Adrenal gland (tissue), 12 donors: ENCODE measurements around the gene CFAP69. TPM values are rescaled to one million over a fixed set of nuclear protein-coding genes. Genes with fewer than 3 reads are reported as not detected.

Source experiments
- DNase-seq, 7 donors: peaks; one replicate each; pipeline ENCODE4 v3.0.0-alpha.2; 2019 to 2020
- H3K27ac ChIP-seq, 5 donors: fragments of 200-600 bp; sonication (generic) in 4 of 5; 1 replicate in 3 of 5; 2 replicates in 2 of 5; pipeline versions ENCODE4 v1.5.1 to v1.8.0; 2016 to 2020; ENCODE audit warnings: mild to moderate bottlenecking in 1 of 5
- H3K27me3 ChIP-seq: fragments of 200-600 bp; 2 replicates; pipeline ENCODE4 v1.8.0; 2021
- H3K36me3 ChIP-seq, 2 donors: fragments of 200-600 bp; replicated peaks in 1 of 2; 1 replicate in 1 of 2; 2 replicates in 1 of 2; pipeline versions ENCODE4 v1.5.1 to v1.8.0; 2018 to 2022
- H3K4me1 ChIP-seq, 2 donors: fragments of 200-600 bp; replicated peaks in 1 of 2; 1 replicate in 1 of 2; 2 replicates in 1 of 2; pipeline versions ENCODE4 v1.5.1 to v1.8.0; 2018 to 2021
- H3K4me3 ChIP-seq, 4 donors: fragments of 200-600 bp; sonication (generic) in 3 of 4; one replicate each; pipeline ENCODE4 v1.5.1; 2016 to 2018
- H3K9me3 ChIP-seq, 3 donors: fragments of 200-600 bp; sonication (generic) in 1 of 3; replicated peaks in 1 of 3; 1 replicate in 2 of 3; 2 replicates in 1 of 3; pipeline versions ENCODE4 v1.5.1 to v1.8.0; 2016 to 2021
- POLR2A ChIP-seq, 2 donors: fragments of 450-650 bp; IDR thresholded peaks; one replicate each; pipeline ENCODE4 v1.6.1; 2017; ENCODE audit warnings: antibody characterized with exemption in 2 of 2, mild to moderate bottlenecking in 2 of 2, moderate library complexity in 1 of 2
- WGBS, 4 donors: extraction: QIAGEN DNeasy Blood & Tissue Kit in 2 of 4; methylation state at CpG; one replicate each; pipeline versions ENCODE4 v1.1.5 to v1.1.7; 2013 to 2017; 5-methylcytosine and 5-hydroxymethylcytosine counted together
- intact Hi-C, 2 donors: fragments of 100-400 bp; cut with DNase I; formaldehyde crosslinking; loops; one replicate each; pipeline versions ENCODE4 v1.14.1 to v1.15.0; 2022 to 2023
- polyA plus RNA-seq, 3 donors: library from polyadenylated mRNA; stranded (reverse); fragments of 200-250 nt in 2 of 3; fragments of 350-450 nt in 1 of 3; fragmentation: Illumina TruSeq in 1 of 3; extraction: RNeasy Lipid Tissue Mini Kit (QIAGEN cat#74804) in 1 of 3; gene quantifications; one replicate each; pipeline ENCODE4 v1.2.3, GENCODE V29; 2013 to 2014
- total RNA-seq, 9 donors: library from RNA; depleted of rRNA in 4 of 9; stranded (reverse); fragments of >200 nt in 4 of 9; fragments of 120-200 nt in 1 of 9; fragmentation: NEBNext Ultra II Directional in 1 of 9; extraction: Animal tissue kit (Norgen Biotek cat#: 25700) in 1 of 9; gene quantifications; one replicate each; pipeline versions ENCODE4 v1.1.0 to v1.2.4, GENCODE V29; 2013 to 2023
- TF ChIP-seq, protein P1 (sequence below), 6 experiments: fragments of 450-650 bp in 4 of 6; fragments of 200-600 bp in 2 of 6; sonication (generic) in 1 of 6; IDR thresholded peaks; 1 replicate in 5 of 6; 2 replicates in 1 of 6; pipeline versions ENCODE4 v1.5.1 to v1.8.0; 2016 to 2021; ENCODE audit warnings: antibody characterized with exemption in 6 of 6, mild to moderate bottlenecking in 2 of 6, moderate library complexity in 1 of 6
- donor health status: healthy with polysubstance abuse.
- donor health status: Bipolar disorder and iron deficiency.
- donor health status: DM: yes; HTN: yes; CAD: no.
- donor health status: DM: no; HTN: no; CAD: no.
- donor health status: DM: no; HTN: no; CAD: no.
- donor health status: DM: yes; HTN: yes; CAD: no.

The CFAP69 gene
- total and polyA plus RNA-seq, 12 donors: 0.42 to 10.2 (median 4.4) TPM

DNA sequence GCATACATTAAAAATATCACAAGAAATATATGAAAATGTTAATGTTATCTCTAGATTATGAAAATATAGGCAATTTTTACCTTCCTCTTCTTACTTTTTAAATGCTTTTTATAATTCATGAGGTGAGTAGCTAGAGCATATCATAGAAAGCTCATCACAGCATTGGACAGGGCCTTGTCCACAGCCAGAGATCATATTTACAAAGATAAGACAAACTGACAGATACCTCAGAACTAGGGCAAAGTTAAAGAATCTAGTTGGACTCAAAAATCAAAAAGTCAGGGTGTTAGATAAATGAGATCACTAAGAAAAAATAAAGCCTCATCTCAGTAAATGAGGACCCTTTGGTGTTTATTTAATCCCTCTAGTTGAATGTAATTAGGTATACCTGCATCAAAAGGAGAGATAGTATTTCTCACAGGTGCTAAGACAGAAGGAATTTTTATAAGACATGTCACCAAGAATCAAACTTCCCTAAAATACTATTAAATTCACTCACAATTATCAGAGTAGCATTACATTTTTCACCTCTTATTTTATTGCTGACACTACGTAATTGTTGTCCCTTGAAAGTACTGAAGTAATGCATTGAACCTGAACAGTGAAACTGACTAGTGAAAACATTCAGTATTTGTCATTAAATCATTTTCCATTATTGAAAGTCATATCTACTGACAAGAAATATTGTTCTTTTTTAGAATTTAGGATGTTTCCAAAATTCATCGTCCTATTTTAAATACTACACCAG is 25.6 kb downstream of the CFAP69 start:
- no peaks in the 10 kb centered on the region for H3K27me3 ChIP-seq
- H3K4me3 ChIP-seq: no peak overlapping the region
- H3K9me3 ChIP-seq: no peaks in the 10 kb centered on the region
- H3K4me1 ChIP-seq: peaks cover 0 to 19% of the 10 kb centered on the region in 2 donors
- H3K27ac ChIP-seq: no peak overlapping the region
- intact Hi-C loops: no loop called here
- WGBS, 4 donors: 94 to 99% (median 95%) methylated on average over 2 of the region's 2 CpGs
- no peaks in the 10 kb centered on the region for H3K36me3 ChIP-seq
- TF ChIP-seq, protein P1, sequence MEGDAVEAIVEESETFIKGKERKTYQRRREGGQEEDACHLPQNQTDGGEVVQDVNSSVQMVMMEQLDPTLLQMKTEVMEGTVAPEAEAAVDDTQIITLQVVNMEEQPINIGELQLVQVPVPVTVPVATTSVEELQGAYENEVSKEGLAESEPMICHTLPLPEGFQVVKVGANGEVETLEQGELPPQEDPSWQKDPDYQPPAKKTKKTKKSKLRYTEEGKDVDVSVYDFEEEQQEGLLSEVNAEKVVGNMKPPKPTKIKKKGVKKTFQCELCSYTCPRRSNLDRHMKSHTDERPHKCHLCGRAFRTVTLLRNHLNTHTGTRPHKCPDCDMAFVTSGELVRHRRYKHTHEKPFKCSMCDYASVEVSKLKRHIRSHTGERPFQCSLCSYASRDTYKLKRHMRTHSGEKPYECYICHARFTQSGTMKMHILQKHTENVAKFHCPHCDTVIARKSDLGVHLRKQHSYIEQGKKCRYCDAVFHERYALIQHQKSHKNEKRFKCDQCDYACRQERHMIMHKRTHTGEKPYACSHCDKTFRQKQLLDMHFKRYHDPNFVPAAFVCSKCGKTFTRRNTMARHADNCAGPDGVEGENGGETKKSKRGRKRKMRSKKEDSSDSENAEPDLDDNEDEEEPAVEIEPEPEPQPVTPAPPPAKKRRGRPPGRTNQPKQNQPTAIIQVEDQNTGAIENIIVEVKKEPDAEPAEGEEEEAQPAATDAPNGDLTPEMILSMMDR (IDR thresholded peaks at IDR 0.05): no peak
- TF ChIP-seq POLR2A (IDR thresholded peaks at IDR 0.05): no peak
- no peak for DNase-seq

DNA sequence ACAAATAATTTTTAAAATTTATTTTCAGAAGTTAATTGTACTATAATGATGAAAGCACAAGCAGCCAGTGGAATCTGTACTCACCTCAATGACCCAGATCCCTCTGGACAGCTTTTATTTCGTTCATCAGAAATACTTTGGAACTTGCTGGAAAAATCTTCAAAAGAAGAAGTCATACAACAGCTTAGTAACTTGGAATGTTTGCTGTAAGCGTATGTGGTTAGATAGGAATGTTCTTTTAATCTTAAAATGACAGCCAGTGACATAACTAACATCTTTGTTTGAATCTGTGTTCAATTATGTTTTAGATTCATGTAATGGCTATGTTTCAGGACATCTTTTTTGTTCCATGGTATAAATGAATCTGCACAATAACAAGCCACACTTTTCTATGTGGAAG is 26.8 kb downstream of the CFAP69 start:
- peaks cover 0 to 11% of the 10 kb centered on the region in 2 donors for H3K4me1 ChIP-seq
- TF ChIP-seq, protein P1 (IDR thresholded peaks at IDR 0.05): no peak
- no peak for TF ChIP-seq POLR2A (IDR thresholded peaks at IDR 0.05)
- 78 to 81% (median 79%) methylated on average over 2 of the region's 2 CpGs for WGBS, 4 donors
- no peaks in the 10 kb centered on the region for H3K27me3 ChIP-seq
- H3K4me3 ChIP-seq: no peak overlapping the region
- intact Hi-C loops: no loop called here
- no peak for DNase-seq
- H3K9me3 ChIP-seq: no peaks in the 10 kb centered on the region
- H3K27ac ChIP-seq: no peak overlapping the region
- H3K36me3 ChIP-seq: no peaks in the 10 kb centered on the region

DNA sequence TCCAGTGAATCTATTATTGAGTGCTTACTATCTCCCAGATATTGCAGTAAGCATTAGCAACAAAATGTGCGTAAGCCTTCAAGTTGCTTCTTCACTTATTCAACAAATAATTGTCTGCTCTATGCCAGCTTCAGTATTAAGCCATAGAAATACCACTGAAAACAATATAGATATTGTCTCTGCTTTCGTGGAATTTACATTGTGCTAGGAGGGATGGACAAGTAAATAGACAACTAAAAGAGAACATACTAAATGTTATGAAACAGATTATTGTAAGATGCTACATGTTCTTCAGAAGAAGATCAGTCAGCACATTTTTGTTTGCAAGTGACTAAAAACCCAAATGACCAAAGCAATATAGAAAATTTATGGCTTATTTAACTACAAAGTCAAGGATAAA is 27.3 kb downstream of the CFAP69 start:
- 91 to 96% (median 94%) methylated on average over 2 of the region's 2 CpGs for WGBS, 4 donors
- no peaks in the 10 kb centered on the region for H3K9me3 ChIP-seq
- no peaks in the 10 kb centered on the region for H3K27me3 ChIP-seq
- no peaks in the 10 kb centered on the region for H3K36me3 ChIP-seq
- H3K27ac ChIP-seq: no peak overlapping the region
- no peak overlapping the region for H3K4me3 ChIP-seq
- intact Hi-C loops: no loop called here
- H3K4me1 ChIP-seq: peaks cover 0 to 7% of the 10 kb centered on the region in 2 donors
- no peak for DNase-seq
- TF ChIP-seq, protein P1 (IDR thresholded peaks at IDR 0.05): no peak
- no peak for TF ChIP-seq POLR2A (IDR thresholded peaks at IDR 0.05)

DNA sequence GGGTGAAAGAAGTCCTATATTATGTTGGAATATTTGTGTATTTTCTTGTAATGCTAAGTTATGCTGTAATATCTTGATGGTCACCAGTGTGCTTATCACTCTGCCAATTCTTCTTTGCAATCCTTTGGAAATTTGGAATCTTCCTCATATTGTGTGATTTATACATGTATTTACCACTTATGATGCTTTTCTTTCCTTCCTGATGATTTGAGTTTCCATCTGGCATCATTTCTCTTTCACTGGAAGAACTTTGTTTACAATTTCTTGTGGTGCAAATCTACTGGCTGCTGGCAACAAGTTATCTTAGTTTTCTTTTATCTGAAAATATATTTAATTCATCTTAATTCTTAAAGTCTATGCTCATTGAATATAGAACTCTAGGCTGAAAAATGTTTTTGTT is 29.2 kb downstream of the CFAP69 start:
- DNase-seq: no peak
- intact Hi-C loops: no loop called here
- Histone ChIP-seq H3K36me3 (no peaks in the 10 kb centered on the region), H3K9me3 (no peaks in the 10 kb centered on the region), H3K4me1 (no peaks in the 10 kb centered on the region), H3K27ac (no peak overlapping the region), H3K4me3 (no peak overlapping the region), H3K27me3 (no peaks in the 10 kb centered on the region)
- TF ChIP-seq, protein P1 (IDR thresholded peaks at IDR 0.05): no peak
- no peak for TF ChIP-seq POLR2A (IDR thresholded peaks at IDR 0.05)
